ENCODE results near the gene FAM222A. TPM values are rescaled to one million over a fixed set of nuclear protein-coding genes. Genes with fewer than 3 reads are reported as not detected.
A peak's percentile ranks its signal among the peaks of the same experiment; 100 is the strongest.

The FAM222A gene
- total RNA-seq (2021; fragmentation: NEBNext Ultra II Directional; extraction: Animal tissue kit (Norgen Biotek cat#: 25700)) (1.1 and 1.5 TPM in 2 replicates), polyA plus RNA-seq (2011; rRNA removed) (0.94 and 1.6 TPM in 2 replicates), polyA minus RNA-seq (2011; rRNA and poly(A)+ RNA removed) (0.61 and 0.95 TPM in 2 replicates)
- polyA plus RNA-seq (2011; cell fraction: cytosol; rRNA removed), result 0.85 TPM
- 0.93 TPM for polyA plus RNA-seq (2011; cell fraction: nucleus; rRNA removed)
- polyA plus RNA-seq (2012, experiment 1 of 2), result 0.81 to 1.1 TPM (median 0.88 TPM) in 4 replicates
- 0.91 TPM for polyA plus RNA-seq (2012, experiment 2 of 2)
- 1.1 TPM for polyA plus RNA-seq (2013, experiment 1 of 2)
- 1.1 TPM for polyA plus RNA-seq (2013, experiment 2 of 2)
- 1.9 TPM for polyA minus RNA-seq (2011; cell fraction: cytosol; rRNA and poly(A)+ RNA removed)
- 2.7 TPM for polyA minus RNA-seq (2011; cell fraction: nucleus; rRNA and poly(A)+ RNA removed)
- long read RNA-seq, experiment 1, partial matches to known transcripts, result 0 of 1 reads
- long read RNA-seq, experiment 1, other reads (novel, unspliced or antisense), result 0 of 1 reads
- long read RNA-seq, experiment 2, result 0 reads

- Histone ChIP-seq H3K9me3 (ENCODE audit: insufficient read depth in 2 of 2, low read depth in 1 of 2, low read length in 1 of 2) (no peaks in the 10 kb centered on the region), H3K4ac (replicated peaks; ENCODE audit: insufficient read length, low read depth, low read length) (no peak within 1 kb of the TSS), H3K27me3 (replicated peaks in 1 of 4; ENCODE audit: control insufficient read depth in 3 of 4, extremely low read depth in 1 of 4, insufficient read depth in 3 of 4, low read length in 3 of 4) (peaks cover 4 to 52% (median 44%) of the 10 kb centered on the region in 4 experiments), H3K4me2 (ENCODE audit: insufficient read depth in 1 of 2, low read depth in 2 of 2, low read length in 2 of 2) (peak within 1 kb of the TSS; percentile 56 to 77), H2BK120ac (replicated peaks; ENCODE audit: low read depth, low read length) (no peak within 1 kb of the TSS), H3K36me3 (ENCODE audit: control insufficient read depth in 2 of 4, insufficient read depth in 4 of 4, low read length in 3 of 4) (no peaks in the 10 kb centered on the region), H3K4me3 (ENCODE audit: extremely low read depth in 1 of 4, insufficient read depth in 2 of 4, low read depth in 3 of 4, low read length in 4 of 4) (peak within 1 kb of the TSS; percentile 36 to 67 (median 44)), H3K4me1 (replicated peaks in 1 of 4; ENCODE audit: control insufficient read depth in 3 of 4, insufficient read depth in 4 of 4, low read length in 3 of 4) (peaks cover 4 to 23% (median 15%) of the 10 kb centered on the region in 4 experiments), H3K56ac (replicated peaks; ENCODE audit: insufficient read length, low read depth, low read length) (no peak within 1 kb of the TSS), H3K27ac (ENCODE audit: low read depth, low read length) (no peak within 1 kb of the TSS), H3K14ac (ENCODE audit: insufficient read length) (no peak within 1 kb of the TSS), H2BK12ac (ENCODE audit: low read depth, low read length) (0 out of 2 replicates have a peak within 1 kb of the TSS, but pooled peaks have one; percentile 55), H4K91ac (replicated peaks; ENCODE audit: insufficient read length, low read length) (no peak within 1 kb of the TSS), H2BK20ac (ENCODE audit: low read length) (peak within 1 kb of the TSS; percentile 61; the same call in 1 of the 2 replicates), H3K79me2 (ENCODE audit: control insufficient read depth in 1 of 2, insufficient read depth in 2 of 2, low read length in 2 of 2) (no peaks in the 10 kb centered on the region), H2AK5ac (ENCODE audit: low read depth, low read length) (no peak within 1 kb of the TSS), H2BK5ac (ENCODE audit: low read depth, low read length) (no peak within 1 kb of the TSS), H3K18ac (ENCODE audit: extremely low read depth, low read length) (no peak within 1 kb of the TSS), H2AFZ (ENCODE audit: low read length) (no peak within 1 kb of the TSS; the same call in 1 of the 2 replicates), H4K20me1 (replicated peaks in 1 of 2; ENCODE audit: control insufficient read depth in 1 of 2, insufficient read depth in 2 of 2, low read length in 2 of 2) (peaks cover 2 to 6% of the 10 kb centered on the region in 2 experiments), H4K5ac (ENCODE audit: insufficient read length, low read depth, low read length) (no peak within 1 kb of the TSS), H3K23me2 (ENCODE audit: low read depth, low read length) (peaks cover 9% of the 10 kb centered on the region; the same call in 1 of the 2 replicates), H2BK15ac (ENCODE audit: low read length) (no peak within 1 kb of the TSS), H3K9ac (replicated peaks in 1 of 4; ENCODE audit: extremely low read depth in 1 of 4, low read depth in 3 of 4, low read length in 3 of 4) (peak within 1 kb of the TSS in 2 of 4 experiments; percentile 47 to 75; a peak in 2 of 7 replicates), H3K79me1 (ENCODE audit: low read depth, low read length) (no peaks in the 10 kb centered on the region), H4K8ac (ENCODE audit: extremely low read depth, insufficient read depth, low read length) (peak within 1 kb of the TSS; percentile 83), H3K23ac (ENCODE audit: insufficient read length) (no peak within 1 kb of the TSS)
- DNase-seq (ENCODE audit: low read depth in 1 of 2, low spot score in 2 of 2) (peak; percentile 88 to 94), FAIRE-seq (no peak)
- ChIA-PET POLR2A (ENCODE audit: partially characterized antibody) (interaction anchor here (0.7 to 1.4 kb wide), 9 partner anchors 11 to 116 kb away, joined by 3 to 9 read pairs (median 4); no protein-coding TSS in a partner anchor), CTCF (ENCODE audit: partially characterized antibody) (interaction anchor here (1.0 to 7.4 kb wide), 9 partner anchors 13 to 190 kb away, joined by 3 to 64 read pairs (median 5); no protein-coding TSS in a partner anchor)
- 6% methylated on average over 38 of the region's 88 CpGs; no CpG with 5 or more reads in 1 of the 2 experiments for WGBS, 2 experiments (ENCODE audit: extremely low coverage in 1 of 2, insufficient coverage in 1 of 2, insufficient read length in 1 of 2, insufficient replicate concordance in 2 of 2, low coverage in 1 of 2, low lambda C conversion rate in 2 of 2, missing lambda C conversion rate in 1 of 2)
- TF ChIP-seq CBX8 (IDR thresholded peaks at IDR 0.05; ENCODE audit: borderline replicate concordance, low read depth, low read length) (no peak), HDAC2 (IDR thresholded peaks at IDR 0.05; ENCODE audit: borderline replicate concordance in 1 of 2, low read depth in 2 of 2, low read length in 2 of 2) (0 out of 4 replicates have a peak, but pooled peaks of 1 of the 2 experiments have one; percentile 43), FOSL1 (IDR thresholded peaks at IDR 0.05; ENCODE audit: insufficient read depth, low read depth, low read length) (no peak), CREB1 (IDR thresholded peaks at IDR 0.05) (peak; percentile 68), NRF1 (IDR thresholded peaks at IDR 0.05; ENCODE audit: low read depth, low read length) (no peak), RAD21 (IDR thresholded peaks at IDR 0.05 in 1 of 2, conservative IDR thresholded peaks at IDR 0.05 in 1 of 2; ENCODE audit: low read depth in 2 of 2, low read length in 2 of 2) (no peak), EP300 (IDR thresholded peaks at IDR 0.05; ENCODE audit: borderline replicate concordance in 1 of 2, low read depth in 2 of 2, low read length in 2 of 2) (peak in 1 of 2 experiments; percentile 52; a peak in 1 of 3 replicates)
Measured at GRCh38 chr12:109713187-109714070, at the start of gene FAM222A. FAM222A (plus strand) TSS chr12:109713825; CDS start chr12:109744147, 30,322 bp downstream.
